ENCODE data around the gene TBC1D8.

DNA sequence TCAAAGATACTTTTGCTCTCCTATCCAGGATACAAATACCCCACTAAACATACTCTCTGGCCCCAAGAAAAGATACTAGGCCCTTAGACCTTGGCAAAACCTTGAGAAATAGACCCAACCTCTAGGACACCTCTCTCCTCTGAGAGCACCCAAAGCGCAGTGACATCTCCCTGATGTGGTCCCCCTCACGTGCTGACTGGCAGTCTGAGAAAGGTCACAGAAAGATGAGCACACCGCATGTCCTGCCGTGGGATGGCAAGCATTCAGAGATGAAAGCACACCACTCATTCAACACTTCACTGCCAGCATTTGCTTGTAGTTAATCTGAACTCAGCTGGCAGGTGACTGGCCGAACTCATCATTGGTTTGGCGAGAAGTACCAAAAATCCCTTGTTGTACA lies 6.1 kb upstream of the TBC1D8 start:
- TF ChIP-seq YY1 (IDR thresholded peaks at IDR 0.05; ENCODE audit: insufficient read depth, insufficient read length) (no peak), ZNF274 (IDR thresholded peaks at IDR 0.05; ENCODE audit: low read depth, low read length) (no peak), SUZ12 (IDR thresholded peaks at IDR 0.05; ENCODE audit: extremely low read depth, insufficient read depth, insufficient read length) (no peak)

Data from NT2/D1 (cell line).